NCI-H2171 treated with DMSO at 0.1 percent for 48 hours (cell line): ENCODE data around the gene IFNA21.
"Not testable (repeated sequence)": the region's sequence is repeated elsewhere in the genome, so short reads cannot be mapped to it uniquely, and the experiment has no call there.

ENCODE experiments used
- DNase-seq: peaks from one replicate; lab custom pipeline; 2025; lab: John Stamatoyannopoulos, UW

Gene IFNA21

DNA sequence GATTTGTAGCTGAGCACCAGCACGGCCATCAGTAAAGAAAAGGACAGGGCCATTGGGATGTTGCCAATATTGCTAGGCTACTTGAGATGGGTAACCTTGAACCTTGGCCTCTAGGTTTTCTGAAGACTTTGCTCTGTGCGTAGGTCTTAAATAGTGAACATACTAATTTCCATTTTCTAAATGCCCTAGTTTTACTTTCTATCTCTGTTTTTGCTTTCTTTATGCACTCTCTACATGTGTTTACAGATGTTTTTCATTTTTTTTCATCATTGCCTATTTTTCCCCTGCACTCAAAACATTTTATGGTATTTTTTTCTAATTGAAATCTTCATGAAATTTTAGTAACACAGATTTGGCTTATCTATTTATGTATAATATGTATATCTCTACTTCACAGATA is at the start of gene IFNA21:
TSS of gene IFNA21 (minus strand) at position 101 of the 400 bp plus-strand sequence. CDS start at position 53, 48 bp downstream.
- DNase-seq: not testable (repeated sequence)

DNA sequence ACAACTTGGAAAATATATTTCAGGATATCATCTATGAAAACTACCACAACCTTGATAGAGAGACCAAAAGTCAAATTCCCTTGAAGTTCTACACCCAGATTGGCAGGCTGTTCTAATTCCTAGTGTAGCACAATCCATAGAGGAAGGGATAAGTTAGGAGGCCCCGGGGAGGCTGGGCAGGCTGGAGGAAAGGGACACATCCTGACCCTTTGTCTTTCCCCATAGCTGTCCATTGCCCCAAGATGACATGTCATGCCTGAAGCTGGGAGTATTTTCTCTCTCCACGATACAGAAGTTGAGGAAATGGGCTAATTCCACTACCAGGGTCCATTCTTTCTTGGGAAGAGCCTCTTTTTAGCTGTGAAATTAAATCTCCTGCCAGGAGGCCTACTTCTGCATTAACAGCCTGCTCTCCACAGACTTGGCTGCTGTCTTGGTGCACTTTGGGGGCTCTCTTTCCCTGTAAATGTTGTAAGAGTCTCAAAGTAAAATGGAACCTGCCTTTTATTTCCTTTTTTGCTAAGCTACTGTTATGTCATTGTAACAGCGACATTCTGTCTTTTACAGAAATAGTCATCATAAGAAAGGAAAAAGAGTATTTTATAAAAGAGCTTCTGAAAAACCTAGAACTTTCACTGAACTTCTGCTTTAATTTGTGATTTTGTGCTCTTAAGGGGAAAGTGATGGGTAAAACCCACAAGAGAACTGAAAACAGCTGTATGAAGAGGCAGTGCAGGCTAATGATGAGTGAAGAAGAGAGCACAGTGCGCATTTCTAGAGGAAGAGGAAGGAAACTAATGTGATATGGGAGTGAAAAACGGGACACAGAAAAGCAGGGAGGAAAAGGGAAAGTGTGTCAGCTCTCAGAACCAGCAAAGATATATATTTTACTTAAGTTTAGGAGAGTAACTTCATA is 47.2 kb upstream of the IFNA21 start:
- not testable (repeated sequence) for DNase-seq

DNA sequence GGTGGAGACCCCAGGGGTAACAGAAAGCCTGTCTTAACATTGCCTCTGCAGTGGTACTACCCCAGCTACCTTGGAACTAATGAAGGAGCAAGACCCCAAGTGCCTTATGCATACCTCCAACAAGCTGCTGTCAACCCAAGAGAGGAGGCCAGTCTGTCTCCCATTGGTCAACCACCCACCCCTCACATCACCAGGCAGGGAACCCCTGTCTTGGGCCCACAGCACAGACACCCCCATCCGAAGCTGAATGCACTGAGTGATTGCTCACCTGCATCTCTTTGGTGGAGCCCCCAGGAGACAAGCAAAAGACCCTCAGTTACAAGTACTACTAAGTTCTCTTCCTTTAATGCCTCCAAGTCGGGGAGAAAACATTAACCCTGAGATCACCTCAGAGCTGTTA is 45.7 kb upstream of the IFNA21 start:
- DNase-seq: not testable (repeated sequence)

DNA sequence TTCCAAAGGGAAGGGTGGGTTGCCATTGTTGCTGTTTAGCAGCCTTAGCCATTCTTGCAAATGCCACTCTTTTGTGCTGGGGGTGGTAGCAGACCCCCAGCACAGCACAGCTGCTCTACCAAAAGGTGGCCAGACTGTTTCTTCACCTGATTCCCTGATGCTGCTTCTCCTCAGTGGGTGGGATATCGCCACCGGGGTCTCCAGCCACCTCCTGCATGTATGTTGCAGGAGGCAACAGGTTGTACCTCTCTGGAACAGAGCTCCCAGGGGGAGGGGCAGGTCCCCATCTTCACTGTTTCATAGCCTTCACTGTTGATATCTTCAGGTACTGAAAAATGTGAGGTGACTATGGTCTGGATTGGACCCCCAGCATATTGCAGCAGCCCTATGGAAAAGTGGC is 44.3 kb upstream of the IFNA21 start:
- DNase-seq: not testable (repeated sequence)

DNA sequence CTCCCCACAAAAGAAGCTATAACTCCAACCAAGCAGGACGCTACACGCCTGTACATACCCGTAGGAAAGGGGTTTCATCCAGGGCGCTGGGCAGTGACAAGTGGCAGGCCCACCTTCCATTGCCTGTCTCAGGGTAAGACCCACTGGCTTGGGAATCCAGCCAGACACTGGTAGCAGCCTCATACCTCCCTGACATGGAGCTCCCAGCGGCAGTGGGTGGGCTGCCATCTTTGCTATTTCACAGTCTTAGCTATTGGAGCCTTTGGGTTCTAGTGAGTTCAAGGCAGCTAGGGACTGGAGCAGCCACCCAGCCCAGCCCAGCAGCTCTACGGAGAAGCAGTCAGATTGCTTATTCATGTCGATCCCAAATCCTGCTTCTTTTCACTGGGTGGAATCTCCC is 43.9 kb upstream of the IFNA21 start:
- no peak for DNase-seq

DNA sequence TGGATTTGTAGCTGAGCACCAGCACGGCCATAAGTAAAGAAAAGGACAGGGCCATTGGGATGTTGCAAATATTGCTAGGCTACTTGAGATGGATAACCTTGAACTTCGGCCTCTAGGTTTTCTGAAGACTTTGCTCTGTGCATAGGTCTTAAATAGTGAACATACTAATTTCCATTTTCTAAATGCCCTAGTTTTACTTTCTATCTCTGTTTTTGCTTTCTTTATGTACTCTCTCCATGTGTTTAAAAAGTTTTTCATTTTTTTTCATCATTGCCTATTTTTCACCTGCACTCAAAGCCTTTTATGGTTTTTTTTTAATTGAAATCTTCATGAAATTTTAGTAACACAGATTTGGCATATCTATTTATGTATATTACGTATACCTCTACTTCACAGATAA is 40.6 kb upstream of the IFNA21 start, which contains the start of gene IFNA10:
TSS of gene IFNA10 (minus strand) at position 101 of the 400 bp plus-strand sequence. CDS start at position 55, 46 bp downstream.
- not testable (repeated sequence) for DNase-seq

DNA sequence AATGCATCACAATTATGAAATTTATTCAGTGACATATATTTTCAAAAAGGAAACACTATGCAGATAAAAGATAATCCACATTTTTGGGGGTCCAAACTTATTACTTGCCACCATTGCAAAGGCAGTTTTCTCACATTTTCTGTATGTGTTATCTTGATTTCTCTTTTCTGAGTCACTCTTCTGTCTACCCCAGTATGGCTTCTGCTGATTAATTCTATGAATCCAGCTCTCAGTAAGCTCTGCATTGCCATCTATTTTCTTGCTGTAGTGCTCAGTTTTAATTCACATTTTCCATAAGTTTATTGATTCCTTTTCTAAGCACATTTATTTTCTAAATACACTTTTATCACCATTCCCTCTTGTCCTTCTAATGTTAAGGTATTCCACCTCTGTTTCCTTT is 38.7 kb upstream of the IFNA21 start:
- DNase-seq: no peak

DNA sequence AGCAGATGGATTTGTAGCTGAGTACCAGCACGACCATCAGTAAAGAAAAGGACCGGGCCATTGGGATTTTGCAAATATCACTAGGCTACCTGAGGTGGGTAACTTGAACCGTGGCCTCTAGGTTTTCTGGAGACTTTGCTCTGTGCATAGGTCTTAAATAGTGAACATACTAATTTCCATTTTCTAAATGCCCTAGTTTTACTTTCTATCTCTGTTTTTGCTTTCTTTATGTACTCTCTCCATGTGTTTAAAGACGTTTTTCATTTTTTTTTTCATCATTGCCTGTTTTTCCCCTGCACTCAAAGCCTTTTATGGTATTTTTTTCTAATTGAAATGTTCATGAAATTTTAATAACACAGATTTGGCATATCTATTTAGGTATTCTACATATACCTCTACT is 35.6 kb upstream of the IFNA21 start, which contains the start of gene IFNA7:
TSS of gene IFNA7 (minus strand) at position 101 of the 400 bp plus-strand sequence. CDS start at position 61, 40 bp downstream.
- not testable (repeated sequence) for DNase-seq

DNA sequence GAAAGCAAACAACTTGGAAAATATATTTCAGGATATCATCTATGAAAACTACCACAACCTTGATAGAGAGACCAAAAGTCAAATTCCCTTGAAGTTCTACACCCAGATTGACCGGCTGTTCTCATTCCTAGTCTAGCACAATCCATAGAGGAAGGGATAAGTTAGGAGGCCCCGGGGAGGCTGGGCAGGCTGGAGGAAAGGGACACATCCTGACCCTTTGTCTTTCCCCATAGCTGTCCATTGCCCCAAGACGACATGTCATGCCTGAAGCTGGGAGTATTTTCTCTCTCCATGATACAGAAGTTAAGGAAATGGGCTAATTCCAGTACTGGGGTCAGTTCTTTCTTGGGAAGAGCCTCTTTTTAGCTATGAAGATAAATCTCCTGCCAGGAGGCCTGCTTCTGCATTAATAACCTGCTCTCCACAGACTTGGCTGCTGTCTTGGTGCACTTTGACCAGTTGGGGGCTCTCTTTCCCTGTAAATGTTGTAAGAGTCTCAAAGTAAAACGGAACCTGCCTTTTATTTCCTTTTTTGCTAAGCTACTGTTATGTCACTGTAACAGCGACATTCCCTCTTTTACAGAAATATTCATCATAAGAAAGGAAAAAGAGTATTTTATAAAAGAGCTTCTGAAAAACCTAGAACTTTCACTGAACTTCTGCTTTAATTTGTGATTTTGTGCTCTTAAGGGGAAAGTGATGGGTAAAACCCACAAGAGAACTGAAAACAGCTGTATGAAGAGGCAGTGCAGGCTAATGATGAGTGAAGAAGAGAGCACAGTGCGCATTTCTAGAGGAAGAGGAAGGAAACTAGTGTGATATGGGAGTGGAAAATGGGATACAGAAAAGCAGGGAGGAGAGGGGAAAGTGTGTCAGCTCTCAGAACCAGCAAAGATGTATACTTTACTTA is 28.7 kb upstream of the IFNA21 start:
- not testable (repeated sequence) for DNase-seq

DNA sequence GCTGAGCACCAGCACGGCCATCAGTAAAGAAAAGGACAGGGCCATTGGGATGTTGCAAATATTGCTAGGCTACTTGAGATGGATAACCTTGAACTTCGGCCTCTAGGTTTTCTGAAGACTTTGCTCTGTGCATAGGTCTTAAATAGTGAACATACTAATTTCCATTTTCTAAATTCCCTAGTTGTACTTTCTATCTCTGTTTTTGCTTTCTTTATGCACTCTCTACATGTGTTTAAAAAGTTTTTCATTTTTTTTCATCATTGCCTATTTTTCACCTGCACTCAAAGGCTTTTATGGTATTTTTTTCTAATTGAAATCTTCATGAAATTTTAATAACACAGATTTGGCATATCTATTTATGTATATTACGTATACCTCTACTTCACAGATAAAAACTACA is 21.0 kb upstream of the IFNA21 start, which contains the start of gene IFNA4:
TSS of gene IFNA4 (minus strand) at position 101 of the 400 bp plus-strand sequence. CDS start at position 45, 56 bp downstream.
- DNase-seq: not testable (repeated sequence)

DNA sequence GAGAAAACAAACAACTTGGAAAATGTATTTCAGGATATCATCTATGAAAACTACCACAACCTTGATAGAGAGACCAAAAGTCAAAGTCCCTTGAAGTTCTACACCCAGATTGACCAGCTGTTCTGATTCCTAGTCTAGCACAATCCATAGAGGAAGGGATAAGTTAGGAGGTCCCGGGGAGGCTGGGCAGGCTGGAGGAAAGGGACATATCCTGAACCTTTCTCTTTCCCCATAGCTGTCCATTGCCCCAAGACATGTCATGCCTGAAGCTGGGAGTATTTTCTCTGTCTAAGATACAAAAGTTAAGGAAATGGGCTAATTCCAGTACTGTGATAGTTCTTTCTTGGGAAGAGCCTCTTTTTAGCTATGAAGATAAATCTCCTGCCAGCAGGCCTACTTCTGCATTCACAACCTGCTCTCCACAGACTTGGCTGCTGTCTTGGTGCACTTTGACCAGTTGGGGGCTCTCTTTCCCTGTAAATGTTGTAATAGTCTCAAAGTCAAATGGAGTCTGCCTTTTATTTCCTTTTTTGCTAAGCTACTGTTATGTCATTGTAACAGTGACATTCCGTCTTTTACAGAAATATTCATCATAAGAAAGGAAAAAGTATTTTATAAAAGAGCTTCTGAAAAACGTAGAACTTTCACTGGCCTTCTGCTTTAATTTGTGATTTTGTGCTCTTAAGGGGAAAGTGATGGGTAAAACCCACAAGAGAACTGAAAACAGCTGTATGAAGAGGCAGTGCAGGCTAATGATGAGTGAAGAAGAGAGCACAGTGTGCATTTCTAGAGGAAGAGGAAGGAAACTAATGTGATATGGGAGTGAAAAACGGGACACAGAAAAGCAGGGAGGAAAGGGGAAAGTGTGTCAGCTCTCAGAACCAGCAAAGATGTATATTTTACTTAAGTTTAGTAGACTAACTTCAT is 16.6 kb upstream of the IFNA21 start:
- not testable (repeated sequence) for DNase-seq

DNA sequence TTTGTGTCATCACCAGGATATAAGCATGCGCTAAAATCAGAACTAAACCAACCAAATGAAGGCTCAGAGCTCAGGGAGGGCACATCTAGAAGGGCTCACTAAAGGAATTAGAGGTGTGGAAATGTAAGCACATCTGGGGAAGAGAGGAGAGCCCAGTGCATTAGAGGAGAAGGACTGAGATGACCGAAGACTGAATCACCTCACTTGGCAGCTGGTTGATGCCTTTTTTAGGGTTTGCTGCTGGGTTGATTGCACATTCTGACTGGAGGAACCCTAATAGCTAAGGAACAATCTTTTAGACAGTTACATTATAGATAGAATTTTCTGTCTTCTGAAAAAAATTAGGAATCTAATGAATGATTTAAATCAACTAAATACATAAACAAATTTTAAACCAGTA is 8.2 kb upstream of the IFNA21 start:
- DNase-seq: no peak

DNA sequence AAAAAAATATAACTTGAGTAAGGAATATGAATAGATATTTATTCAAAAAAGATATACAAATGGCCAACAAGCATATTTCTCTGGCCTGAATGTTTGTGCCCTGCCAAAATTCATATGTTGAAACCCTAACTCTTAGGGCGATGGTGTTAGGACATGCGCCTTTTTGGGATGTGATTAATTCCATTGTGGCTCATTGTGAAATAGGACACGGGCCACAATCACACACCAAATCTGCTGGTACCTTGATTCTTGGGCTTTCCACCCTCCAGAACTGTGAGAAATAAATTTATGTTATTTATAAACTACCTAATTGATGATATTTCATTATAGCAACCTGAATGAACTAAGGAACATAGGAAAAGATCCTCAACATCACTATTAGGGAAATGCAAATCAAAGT is 5.7 kb upstream of the IFNA21 start:
- no peak for DNase-seq

DNA sequence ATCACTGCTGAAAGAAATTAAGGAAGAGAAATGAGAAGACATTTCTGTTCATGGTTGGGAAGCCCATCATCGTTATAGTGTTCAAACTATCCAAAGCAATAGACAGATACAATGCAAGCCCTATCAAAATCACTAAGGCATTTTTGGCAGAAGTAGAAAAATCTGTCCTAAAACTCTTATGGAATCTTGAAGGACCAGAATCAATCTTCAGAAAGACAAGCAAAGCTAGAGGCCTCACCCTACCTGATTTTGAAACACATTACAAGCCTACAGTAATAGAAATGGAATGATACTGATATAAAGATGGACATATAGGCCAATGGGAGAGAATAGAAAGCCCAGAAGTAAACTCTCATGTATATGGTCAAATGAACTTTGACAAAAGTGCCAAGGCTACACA is 4.9 kb upstream of the IFNA21 start:
- DNase-seq: no peak

DNA sequence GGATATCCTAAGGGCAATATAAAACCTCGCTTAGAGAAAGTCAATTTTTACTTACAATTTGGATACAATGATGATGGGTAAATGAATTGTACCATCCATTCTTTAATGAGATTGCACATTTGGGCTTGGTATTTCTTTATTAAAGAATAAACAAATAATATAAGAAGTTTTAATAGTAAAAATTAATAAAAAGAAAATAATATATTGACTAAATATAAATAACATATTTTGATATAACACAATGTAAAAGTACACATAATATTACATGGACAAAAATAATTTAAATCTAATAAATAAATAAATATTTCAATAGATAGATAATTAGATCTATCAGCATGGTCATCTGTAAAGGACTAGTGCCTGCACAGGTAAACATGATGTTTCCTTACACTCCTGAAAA is 944 bp downstream of the IFNA21 start:
- no peak for DNase-seq

DNA sequence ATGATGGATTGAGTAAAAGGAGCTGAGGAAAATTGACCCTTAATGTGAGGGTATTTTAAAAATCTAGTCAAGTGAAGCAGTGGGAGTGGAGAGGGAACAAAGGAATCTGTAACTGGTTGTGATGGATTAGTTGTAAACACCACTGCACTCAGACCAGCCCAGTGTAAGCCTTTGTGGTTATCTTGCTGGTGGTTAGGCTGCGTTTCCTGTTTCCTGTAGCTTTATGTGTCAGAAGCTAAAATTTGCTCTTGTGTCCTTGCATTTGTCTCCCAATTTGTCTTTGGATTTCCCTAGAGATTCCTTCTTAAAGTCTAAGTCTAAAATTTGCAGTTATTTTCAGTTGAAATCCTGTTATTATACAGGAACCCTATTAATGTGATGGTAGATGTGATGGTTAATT is 6.3 kb downstream of the IFNA21 start:
- no peak for DNase-seq

DNA sequence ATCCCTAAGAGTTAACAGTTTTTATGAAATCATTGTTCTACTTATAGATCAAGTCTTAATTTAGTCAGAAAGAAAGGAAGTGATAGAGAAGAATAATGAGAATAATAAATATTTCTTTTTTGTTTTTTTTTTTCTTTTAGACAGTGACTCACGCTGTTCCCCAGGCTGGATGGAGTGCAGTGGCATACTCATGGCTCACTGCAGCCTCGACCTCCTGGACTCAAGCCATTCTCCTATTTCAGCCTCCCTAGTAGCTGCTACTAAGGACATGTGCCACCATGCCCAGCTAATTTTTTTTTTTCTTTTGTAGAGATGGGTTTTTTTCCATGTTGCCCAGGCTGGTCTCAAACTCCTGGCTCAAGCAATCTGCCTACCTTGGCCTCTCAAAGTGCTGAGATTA is 11.0 kb downstream of the IFNA21 start:
- DNase-seq: no peak

DNA sequence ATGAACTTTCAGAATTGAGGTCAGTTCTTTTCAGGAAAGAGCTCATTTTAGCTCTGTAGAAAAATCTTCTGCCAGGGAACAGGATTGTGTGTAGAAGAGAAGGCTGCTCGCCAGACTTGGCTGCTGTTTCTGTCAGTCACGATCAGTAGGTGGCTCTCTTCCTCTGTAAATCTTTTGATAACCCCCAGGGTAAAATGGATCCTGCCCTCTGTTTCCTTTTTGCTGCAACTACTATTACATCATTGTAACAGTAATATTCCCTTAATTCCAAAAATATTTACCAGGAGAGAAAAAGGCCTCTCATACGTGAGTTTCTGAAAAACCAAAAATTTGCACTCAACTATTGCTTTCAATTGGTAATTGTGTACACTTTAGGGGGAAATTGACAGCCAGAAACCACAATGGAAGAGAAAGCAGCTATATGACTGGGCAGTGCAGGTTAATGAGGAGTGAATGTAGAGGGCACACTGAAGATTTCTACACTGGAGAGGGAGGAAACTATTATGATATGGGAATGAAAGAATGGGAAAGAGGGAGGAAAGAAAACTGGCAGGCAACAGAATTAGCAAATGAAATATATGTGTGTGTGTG is 12.3 kb downstream of the IFNA21 start:
- no peak for DNase-seq

DNA sequence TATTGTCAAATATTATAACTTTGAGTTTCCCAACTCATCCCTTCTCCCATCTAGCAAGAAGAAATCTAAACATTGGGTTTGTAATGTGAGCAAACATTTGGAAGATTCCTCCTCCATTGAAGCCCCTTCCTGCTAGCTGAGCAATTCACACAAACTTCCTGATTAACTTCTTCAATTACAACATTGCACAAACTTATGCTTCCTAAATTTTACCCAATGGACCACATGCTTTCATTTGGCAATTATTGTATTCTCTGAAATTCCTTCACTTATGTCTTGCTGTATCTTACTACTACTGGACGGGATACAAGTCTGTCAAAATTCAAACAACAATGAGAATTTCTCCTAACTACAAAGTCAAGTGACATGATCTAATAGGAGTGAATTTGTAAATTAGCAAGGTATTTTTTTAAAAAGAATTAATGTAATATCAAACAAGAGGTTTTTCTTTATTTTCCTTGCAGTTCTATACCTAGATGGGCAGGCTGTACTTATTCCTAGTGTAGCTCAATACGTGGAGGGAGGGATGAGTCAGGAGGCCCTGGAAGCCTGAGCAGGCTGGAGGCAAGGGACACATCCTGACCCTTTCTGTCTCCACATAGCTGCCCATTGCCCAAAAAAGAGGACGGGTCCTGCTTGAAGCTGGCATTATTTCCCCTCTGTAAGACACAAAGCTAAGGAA is 13.0 kb downstream of the IFNA21 start:
- DNase-seq: no peak

DNA sequence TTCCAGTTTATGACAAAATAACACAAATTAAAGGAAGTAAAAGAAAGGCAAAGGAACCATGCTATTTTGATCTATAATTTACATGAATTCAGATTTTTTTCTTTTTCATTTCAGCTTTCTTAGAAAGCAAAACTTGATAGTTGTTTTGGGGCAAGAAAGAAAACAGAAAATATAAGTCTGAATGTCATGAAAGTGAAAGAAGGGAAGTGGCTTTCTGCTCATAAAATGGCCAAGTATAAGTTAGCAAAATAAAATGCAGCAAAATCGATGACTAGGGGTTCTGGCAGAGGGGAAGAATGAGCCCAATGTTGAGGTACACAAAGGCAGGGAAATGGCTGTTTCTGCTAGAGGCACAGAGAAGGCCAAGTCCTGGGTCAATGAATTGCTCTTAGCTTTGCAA is 21.9 kb downstream of the IFNA21 start:
- no peak for DNase-seq
